Fibroblast of gingiva (primary cell): ENCODE data around the gene GOLGA2.

Source experiments
- DNase-seq: peaks from one replicate; pipeline ENCODE4 v3.0.0-alpha.2; 2011; ENCODE audit warnings: low read depth

GOLGA2 gene

GRCh38 chr9:128211186-128211980, 64.4 kb downstream of the GOLGA2 start:
- no peak for DNase-seq

- DNase-seq: no peak
Measured at GRCh38 chr9:128208946-128209669, 66.7 kb downstream of the GOLGA2 start.

GRCh38 chr9:128208386-128208785, 67.4 kb downstream of the GOLGA2 start:
- DNase-seq: no peak

GRCh38 chr9:128206916-128207910, 68.6 kb downstream of the GOLGA2 start:
- no peak for DNase-seq

GRCh38 chr9:128206484-128206883, 69.3 kb downstream of the GOLGA2 start:
- no peak for DNase-seq
